Gastroesophageal sphincter (tissue), 3 donors: Measurements from ENCODE around the gene TPBG.
A peak's percentile ranks its signal among the peaks of the same experiment; 100 is the strongest.

Experiments used
- CTCF ChIP-seq, 4 experiments: fragments of 200-600 bp in 2 of 4; fragments of 450-650 bp in 2 of 4; sonication (generic) in 1 of 4; IDR thresholded peaks; one replicate each; pipeline ENCODE4 v1.5.1; 2017 to 2019; ENCODE audit warnings: antibody characterized with exemption in 4 of 4, mild to moderate bottlenecking in 2 of 4, moderate library complexity in 2 of 4
- EP300 ChIP-seq: sonication (generic); formaldehyde crosslinking; IDR thresholded peaks from one replicate; pipeline ENCODE4 v1.6.1; 2017; ENCODE audit warnings: antibody characterized with exemption, mild to moderate bottlenecking
- POLR2AphosphoS5 ChIP-seq: sonication (generic); formaldehyde crosslinking; IDR thresholded peaks from one replicate; pipeline ENCODE4 v1.6.1; 2017; ENCODE audit warnings: antibody characterized with exemption

GRCh38 chr6:82397962-82398692, 34.5 kb downstream of the TPBG start:
- TF ChIP-seq CTCF (IDR thresholded peaks at IDR 0.05) (no peak), EP300 (no peak), POLR2AphosphoS5 (peak; percentile 48)
